GM23338 (cell line): ENCODE measurements around the gene PRELID2.

Experiments
- CREB1 ChIP-seq: fragments of 250-450 bp; sonication (Bioruptor Pico); IDR thresholded peaks from 2 replicates; pipeline ENCODE4 v1.5.0; 2020; ENCODE audit warnings: low read depth, mild to moderate bottlenecking, moderate library complexity
- CTCF ChIP-seq, 2 experiments: fragments of 200-600 bp in 1 of 2; sonication (generic) in 1 of 2; conservative IDR thresholded peaks; 2 replicates each; pipeline versions ENCODE4 v1.5.1 to v1.6.1; 2016 to 2017; ENCODE audit warnings: antibody characterized with exemption in 2 of 2, low read depth in 2 of 2, mild to moderate bottlenecking in 2 of 2, moderate library complexity in 1 of 2
- ETS1 ChIP-seq: IDR thresholded peaks from 2 replicates; pipeline ENCODE4 v1.6.1; 2016; ENCODE audit warnings: antibody characterized with exemption
- EZH2 ChIP-seq: fragments of 200-600 bp; sonication (generic); IDR thresholded peaks from one replicate; pipeline ENCODE4 v1.8.0; 2017; ENCODE audit warnings: antibody characterized with exemption, mild to moderate bottlenecking, low read depth; ENCODE audit not compliant: unreplicated experiment
- EZH2phosphoT487 ChIP-seq: fragments of 200-600 bp; sonication (generic); IDR thresholded peaks from one replicate; pipeline ENCODE4 v1.8.1; 2018; ENCODE audit warnings: antibody characterized with exemption; ENCODE audit not compliant: unreplicated experiment
- JUNB ChIP-seq: IDR thresholded peaks from one replicate; pipeline ENCODE4 v1.6.1; 2016; ENCODE audit warnings: antibody characterized with exemption; ENCODE audit not compliant: unreplicated experiment
- NANOG ChIP-seq: IDR thresholded peaks from 2 replicates; pipeline ENCODE4 v1.6.1; 2016; ENCODE audit warnings: antibody characterized with exemption, borderline replicate concordance
- POLR2AphosphoS5 ChIP-seq: IDR thresholded peaks from 2 replicates; pipeline ENCODE4 v1.6.1; 2016; ENCODE audit warnings: antibody characterized with exemption, low read depth
- REST ChIP-seq: IDR thresholded peaks from one replicate; pipeline ENCODE4 v1.6.1; 2018; ENCODE audit warnings: antibody characterized with exemption; ENCODE audit not compliant: unreplicated experiment
- STAT1 ChIP-seq: IDR thresholded peaks from one replicate; pipeline ENCODE4 v1.6.1; 2016; ENCODE audit warnings: antibody characterized with exemption; ENCODE audit not compliant: unreplicated experiment
- ZNF114 ChIP-seq: fragments of 250-450 bp; sonication (Bioruptor Pico); IDR thresholded peaks from 2 replicates; pipeline ENCODE4 v1.5.0; 2020; ENCODE audit warnings: mild to moderate bottlenecking, moderate library complexity
- ZNF331 ChIP-seq: fragments of 250-450 bp; sonication (Bioruptor Pico); IDR thresholded peaks from 2 replicates; pipeline ENCODE4 v1.5.0; 2020; ENCODE audit warnings: low read depth, mild to moderate bottlenecking, moderate library complexity
- ZNF462 ChIP-seq: fragments of 250-450 bp; sonication (Bioruptor Pico); IDR thresholded peaks from 2 replicates; pipeline ENCODE4 v1.5.0; 2020; ENCODE audit warnings: mild to moderate bottlenecking, moderate library complexity

GRCh38 chr5:145805819-145806218 lies 29.3 kb downstream of the PRELID2 start:
- TF ChIP-seq REST (no peak), CTCF (conservative IDR thresholded peaks at IDR 0.05; ENCODE audit: low read depth in 2 of 2) (no peak), NANOG (no peak), EZH2phosphoT487 (no peak), ZNF114 (CRISPR knock-in tag) (no peak), POLR2AphosphoS5 (no peak), CREB1 (CRISPR knock-in tag) (no peak), EZH2 (no peak), JUNB (no peak), ZNF462 (CRISPR knock-in tag) (no peak), ZNF331 (CRISPR knock-in tag) (no peak), ETS1 (no peak), STAT1 (no peak)
